Right lobe of liver (tissue), 6 donors: ENCODE results near the gene PLXNA4. TPM values are rescaled to one million over a fixed set of nuclear protein-coding genes. Genes with fewer than 3 reads are reported as not detected.
A peak's percentile ranks its signal among the peaks of the same experiment; 100 is the strongest.

ENCODE experiments used
- ATAC-seq, 4 donors: fragments of 200-7000 bp; cut with Tn5 transposase; one replicate each; pipeline ENCODE4 v1.9.1; 2020; ENCODE audit warnings: mild to moderate bottlenecking in 4 of 4, moderate library complexity in 4 of 4
- DNase-seq, 3 donors: peaks; one replicate each; pipeline ENCODE4 v3.0.0-alpha.2; 2020
- H3K27ac ChIP-seq, 3 donors: fragments of 200-600 bp; one replicate each; pipeline ENCODE4 v1.8.0; 2022
- H3K27me3 ChIP-seq, 2 donors: fragments of 200-600 bp; one replicate each; pipeline ENCODE4 v1.8.0; 2022
- H3K36me3 ChIP-seq, 4 donors: fragments of 200-600 bp; sonication (generic) in 1 of 4; one replicate each; pipeline versions ENCODE4 v1.5.1 to v1.8.0; 2017 to 2022; ENCODE audit warnings: control low read depth in 1 of 4
- H3K4me1 ChIP-seq, 4 donors: fragments of 200-600 bp; sonication (generic) in 1 of 4; one replicate each; pipeline versions ENCODE4 v1.5.1 to v1.8.0; 2017 to 2022; ENCODE audit warnings: control low read depth in 1 of 4
- H3K4me3 ChIP-seq, 3 donors: fragments of 200-600 bp; one replicate each; pipeline ENCODE4 v1.8.0; 2022
- H3K9me3 ChIP-seq, 4 donors: fragments of 200-600 bp; sonication (generic) in 1 of 4; one replicate each; pipeline versions ENCODE4 v1.5.1 to v1.8.0; 2017 to 2022; ENCODE audit warnings: control low read depth in 1 of 4
- CTCF ChIP-seq, 4 donors: fragments of 200-600 bp in 3 of 4; fragments of 450-650 bp in 1 of 4; IDR thresholded peaks; one replicate each; pipeline versions ENCODE4 v1.5.1 to v1.8.0; 2016 to 2022; ENCODE audit warnings: antibody characterized with exemption in 4 of 4, mild to moderate bottlenecking in 2 of 4
- POLR2A ChIP-seq: fragments of 450-650 bp; IDR thresholded peaks from one replicate; pipeline ENCODE4 v1.6.1; 2017; ENCODE audit warnings: antibody characterized with exemption, mild to moderate bottlenecking
- WGBS: methylation state at CpG from one replicate; pipeline ENCODE4 v1.1.6; 2018; ENCODE audit warnings: low coverage, low lambda C conversion rate; ENCODE audit not compliant: insufficient coverage; ENCODE audit errors: missing lambda C conversion rate; 5-methylcytosine and 5-hydroxymethylcytosine counted together
- intact Hi-C, 2 donors: fragments of 100-400 bp; cut with DNase I; formaldehyde crosslinking; loops; one replicate each; pipeline versions ENCODE4 v1.11.2 to v1.14.1; 2022
- long read RNA-seq: library from polyadenylated mRNA; unstranded; transcript quantifications from one replicate; pipeline ENCODE4 v2.0.0, GENCODE V29; 2019
- total RNA-seq, 6 experiments: library from RNA; depleted of rRNA in 2 of 6; stranded (reverse); fragments of >200 nt in 2 of 6; fragmentation: NEBNext Ultra II Directional in 3 of 6; extraction: Animal tissue kit (Norgen Biotek cat#: 25700) in 3 of 6; gene quantifications; one replicate each; pipeline versions ENCODE4 v1.1.0 to v1.2.4, GENCODE V29; 2016 to 2023
- donor health status: DM: no; HTN: yes; CAD: no.
- donor health status: DM: no; HTN: no; CAD: no.
- donor health status: DM: no; HTN: no; CAD: no.
- donor health status: DM: no; HTN: yes; CAD: no.
- donor health status: DM: no; HTN: yes; CAD: no.

PLXNA4 gene
- total RNA-seq, result under 1 TPM; 0.17 to 0.90 (median 0.30) TPM
- long read RNA-seq, result 0 reads

DNA sequence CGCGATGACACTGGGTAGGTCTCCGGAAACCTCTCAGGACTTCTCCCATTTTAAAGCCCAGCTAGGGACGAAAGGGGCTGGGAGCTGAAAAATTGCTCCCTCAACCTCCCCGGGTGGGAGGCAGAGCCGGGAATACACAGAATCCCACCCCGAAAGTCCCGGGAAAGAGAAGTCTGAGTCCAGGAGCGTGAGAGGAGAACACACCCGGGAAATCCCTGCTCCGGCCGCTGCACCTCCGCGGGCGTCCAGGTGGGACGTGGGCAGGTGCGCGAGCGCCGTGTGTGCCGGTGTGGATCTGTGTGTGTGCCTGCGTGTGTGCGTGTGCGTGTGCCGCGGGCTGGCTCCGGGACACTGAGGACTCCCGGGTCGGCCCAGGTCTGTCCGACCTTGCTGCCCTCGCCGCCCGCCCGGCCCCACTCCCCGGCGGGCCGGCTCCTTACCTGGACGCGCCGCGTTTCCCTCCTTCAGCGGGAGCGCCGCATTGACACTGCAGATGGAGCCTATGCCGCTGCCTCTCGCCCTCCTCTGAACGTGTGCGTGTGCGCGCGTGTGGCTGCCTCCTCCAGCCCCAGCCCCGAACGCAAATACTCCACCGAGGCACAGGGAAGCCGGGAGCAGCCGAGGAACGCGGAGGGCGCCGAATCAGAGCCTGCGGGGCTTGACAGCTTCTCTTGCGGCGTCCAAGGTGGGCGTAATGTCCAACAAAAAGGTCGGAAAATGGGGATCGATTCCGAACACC lies at the start of gene PLXNA4:
Gene PLXNA4 (minus strand): TSS at position 489 of the 739 bp plus-strand sequence. CDS start 67,777 bp downstream, outside the sequence.
- Histone ChIP-seq H3K4me1 (peaks cover 0 to 15% (median 3%) of the 10 kb centered on the region in 4 donors), H3K9me3 (no peaks in the 10 kb centered on the region), H3K27me3 (no peaks in the 10 kb centered on the region), H3K36me3 (no peaks in the 10 kb centered on the region), H3K4me3 (peak within 1 kb of the TSS; percentile 25 to 39 (median 31)), H3K27ac (no peak within 1 kb of the TSS)
- WGBS, result 0% methylated on average over 9 of the region's 67 CpGs
- intact Hi-C loops, result loop anchor here (5.0 kb wide), 2 partner anchors 184 to 259 kb away; no protein-coding TSS in a partner anchor
- peak in 2 of 4 donors; percentile 9 to 30 for ATAC-seq
- peak in 1 of 3 donors; percentile 24 for DNase-seq
- TF ChIP-seq POLR2A (no peak), CTCF (IDR thresholded peaks at IDR 0.05) (no peak)

GRCh38 chr7:132625651-132626050 lies 49.4 kb upstream of the PLXNA4 start:
- ATAC-seq (no peak), DNase-seq (no peak)
- no peaks in the 10 kb centered on the region for H3K27me3 ChIP-seq
- no peak overlapping the region for H3K27ac ChIP-seq
- H3K4me1 ChIP-seq, result no peaks in the 10 kb centered on the region
- no peak overlapping the region for H3K4me3 ChIP-seq
- WGBS, result 36% methylated on average over 2 of the region's 2 CpGs
- TF ChIP-seq POLR2A (no peak), CTCF (IDR thresholded peaks at IDR 0.05) (no peak)
- intact Hi-C loops, result no loop called here
- H3K36me3 ChIP-seq, result no peaks in the 10 kb centered on the region
- no peaks in the 10 kb centered on the region for H3K9me3 ChIP-seq

DNA sequence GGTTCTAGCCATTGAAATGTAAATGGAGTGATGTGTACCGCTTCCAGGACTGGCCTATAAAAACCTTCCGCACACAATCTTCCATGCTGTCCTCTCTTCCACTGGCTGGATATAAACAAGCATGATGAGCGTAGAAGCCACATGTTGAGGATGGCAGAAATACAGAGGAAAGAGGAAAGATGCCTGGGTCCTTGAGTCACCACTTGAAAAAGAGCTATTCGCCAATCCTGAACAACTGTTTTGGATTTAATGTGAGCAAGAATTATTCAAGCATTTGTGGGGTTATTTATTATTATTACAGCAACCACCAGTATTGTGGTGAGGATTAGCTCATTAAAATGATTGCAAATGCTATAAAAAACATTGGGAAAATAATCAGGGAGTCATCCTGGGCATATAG lies 45.8 kb upstream of the PLXNA4 start:
- H3K9me3 ChIP-seq, result no peaks in the 10 kb centered on the region
- ATAC-seq (no peak), DNase-seq (no peak)
- H3K36me3 ChIP-seq, result no peaks in the 10 kb centered on the region
- H3K4me3 ChIP-seq, result no peak overlapping the region
- H3K4me1 ChIP-seq, result no peaks in the 10 kb centered on the region
- no peak for TF ChIP-seq CTCF (IDR thresholded peaks at IDR 0.05)
- no peaks in the 10 kb centered on the region for H3K27me3 ChIP-seq
- intact Hi-C loops, result no loop called here
- H3K27ac ChIP-seq, result no peak overlapping the region
- 80% methylated on average over 4 of the region's 4 CpGs for whole genome bisulfite sequencing

DNA sequence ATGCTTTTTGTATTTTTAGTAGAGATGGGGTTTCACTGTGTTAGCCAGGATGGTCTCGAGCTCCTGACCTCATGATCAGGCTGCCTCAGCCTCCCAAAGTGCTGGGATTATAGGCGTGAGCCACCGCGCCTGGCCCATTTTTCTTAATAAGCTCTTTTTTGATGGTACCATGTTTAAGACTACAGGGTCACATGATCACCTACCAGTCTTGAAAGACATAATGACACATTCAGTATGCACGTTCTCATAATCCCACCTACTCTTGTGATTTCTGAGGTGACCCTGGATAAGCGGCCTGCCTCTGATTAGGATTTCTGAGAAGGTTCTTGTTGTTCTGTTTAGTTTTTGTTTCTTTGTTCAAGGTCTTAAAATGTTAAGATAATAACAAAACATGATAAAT lies 43.7 kb upstream of the PLXNA4 start:
- Histone ChIP-seq H3K27ac (no peak overlapping the region), H3K4me1 (no peaks in the 10 kb centered on the region), H3K9me3 (no peaks in the 10 kb centered on the region), H3K4me3 (no peak overlapping the region), H3K36me3 (no peaks in the 10 kb centered on the region), H3K27me3 (no peaks in the 10 kb centered on the region)
- intact Hi-C loops, result no loop called here
- no peak for ATAC-seq
- no peak for TF ChIP-seq CTCF (IDR thresholded peaks at IDR 0.05)
- no peak for TF ChIP-seq POLR2A
- 49% methylated on average over 2 of the region's 6 CpGs for WGBS
- no peak for DNase-seq
